GM19372 (cell line): ENCODE results near the gene MTHFD2.

ENCODE experiments used
- ATAC-seq: cut with Tn5 transposase; IDR thresholded peaks from one replicate; pipeline ENCODE4 v1.9.1; 2021; ENCODE audit warnings: mild to moderate bottlenecking, low read depth, moderate library complexity; ENCODE audit not compliant: unreplicated experiment

MTHFD2 gene

DNA sequence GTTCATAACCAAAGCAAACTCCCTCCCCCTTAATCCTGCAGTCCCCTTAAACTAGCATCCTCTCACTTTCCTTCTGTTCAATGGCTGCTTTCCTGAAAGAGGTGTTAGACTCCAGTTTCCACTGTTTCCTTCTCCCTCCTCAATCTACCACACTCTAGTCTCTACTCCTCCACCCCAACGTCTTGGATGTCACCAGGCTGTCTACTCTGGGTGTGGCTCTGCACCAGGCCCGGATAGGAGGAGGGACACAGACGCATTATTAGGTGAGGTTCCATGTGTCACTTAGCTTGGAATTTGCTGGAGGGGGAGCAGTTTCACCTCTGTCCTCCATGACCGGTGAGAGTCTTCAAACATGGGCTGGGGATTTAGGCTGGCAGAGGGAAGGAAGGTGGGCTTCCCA lies 61.3 kb downstream of the MTHFD2 start:
- ATAC-seq = no peak

DNA sequence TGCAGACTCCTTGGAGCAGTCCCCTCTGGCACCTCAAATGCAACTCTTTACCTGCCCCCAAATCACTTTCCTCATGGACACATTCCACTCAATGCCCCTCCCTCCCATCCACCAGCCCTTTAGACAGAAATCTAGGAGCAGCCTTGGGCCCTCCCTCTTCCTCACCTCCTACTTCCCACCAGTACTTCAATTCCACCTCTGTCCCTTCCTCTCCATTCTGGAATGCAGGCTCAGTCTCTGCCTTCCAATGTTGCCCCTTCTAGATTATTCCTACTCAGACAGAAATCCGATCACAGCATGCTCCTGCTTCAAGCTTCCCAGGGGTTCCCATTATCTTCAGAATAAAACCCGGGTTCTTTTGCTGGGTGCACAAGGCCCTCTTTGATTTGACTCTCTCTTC lies 62.1 kb downstream of the MTHFD2 start:
- ATAC-seq = no peak

DNA sequence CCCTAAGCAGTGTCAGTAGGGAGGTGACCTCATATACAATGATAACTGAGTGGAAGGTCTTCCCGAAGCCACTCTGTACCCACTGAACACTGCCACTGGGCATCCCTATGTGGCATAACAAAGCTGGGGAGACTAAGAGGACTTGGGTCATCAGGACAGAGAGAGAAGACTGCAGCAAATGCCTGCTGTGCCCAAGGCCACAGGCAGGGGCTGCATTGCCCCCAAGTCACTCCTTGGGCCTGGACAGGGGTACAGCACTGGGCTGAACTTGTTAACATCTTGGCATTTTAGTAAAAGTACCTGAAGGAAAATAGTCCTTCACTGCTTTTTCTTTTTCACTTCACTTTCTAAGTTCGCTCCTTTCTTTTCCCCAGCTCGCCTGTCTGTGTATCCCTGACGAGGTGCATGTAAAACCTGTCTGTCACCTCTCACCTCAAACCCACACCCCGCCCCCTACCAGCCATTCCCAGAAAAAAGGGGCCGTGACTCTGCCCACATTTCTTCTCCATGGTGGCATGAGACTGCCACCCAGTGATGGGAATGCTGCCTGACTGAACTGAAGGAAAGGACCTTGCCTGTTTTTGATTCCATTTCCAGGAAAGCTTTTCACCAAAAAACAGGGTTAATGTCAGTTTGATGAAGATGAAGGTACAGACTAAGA lies 62.9 kb downstream of the MTHFD2 start:
- no peak for ATAC-seq

GRCh38 chr2:74262681-74263080 lies 64.3 kb downstream of the MTHFD2 start:
- no peak for ATAC-seq

GRCh38 chr2:74264281-74264680 lies 65.9 kb downstream of the MTHFD2 start:
- ATAC-seq = no peak

GRCh38 chr2:74267068-74267467 lies 68.7 kb downstream of the MTHFD2 start:
- ATAC-seq = no peak
